ENCODE data around the gene PIP5K1A.

The PIP5K1A gene

GRCh38 chr1:151289080-151289935 lies 91.0 kb downstream of the PIP5K1A start:
- no peak for DNase-seq (ENCODE audit: low read depth in 2 of 2)

DNA sequence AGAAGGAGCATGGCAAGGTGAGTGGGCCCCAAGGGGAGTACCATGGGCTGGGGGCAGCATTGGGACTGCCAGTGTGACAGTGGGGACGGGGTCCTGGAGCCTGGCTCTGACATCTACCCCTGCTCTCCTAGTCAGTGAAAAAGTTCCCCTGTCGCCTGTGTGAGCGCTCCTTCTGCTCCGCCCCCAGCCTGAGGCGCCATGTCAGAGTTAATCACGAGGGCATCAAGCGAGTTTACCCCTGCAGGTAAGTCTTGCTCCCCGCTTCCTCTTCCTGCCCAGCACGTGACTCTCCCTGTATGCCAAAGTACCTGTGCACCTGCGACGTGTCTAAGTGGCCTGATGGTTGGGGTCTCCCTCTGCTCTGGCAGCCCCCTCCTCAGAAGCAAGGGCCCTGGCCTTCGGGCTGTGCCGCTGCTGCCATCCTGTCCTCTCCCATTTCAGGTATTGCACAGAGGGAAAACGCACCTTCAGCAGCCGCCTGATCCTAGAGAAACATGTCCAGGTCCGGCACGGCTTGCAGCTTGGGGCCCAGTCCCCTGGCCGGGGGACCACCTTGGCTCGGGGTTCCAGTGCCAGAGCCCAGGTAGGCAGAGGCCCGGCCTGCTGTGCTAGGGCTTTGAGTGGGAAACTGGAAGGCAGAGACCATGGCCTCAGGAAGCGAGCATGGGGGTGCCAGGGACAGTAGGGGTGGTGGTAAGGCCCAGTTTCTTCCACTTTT lies 91.8 kb downstream of the PIP5K1A start:
- no peak for DNase-seq (ENCODE audit: low read depth in 2 of 2)

GRCh38 chr1:151290709-151291303 lies 92.5 kb downstream of the PIP5K1A start:
- no peak for DNase-seq (ENCODE audit: low read depth in 2 of 2)

DNA sequence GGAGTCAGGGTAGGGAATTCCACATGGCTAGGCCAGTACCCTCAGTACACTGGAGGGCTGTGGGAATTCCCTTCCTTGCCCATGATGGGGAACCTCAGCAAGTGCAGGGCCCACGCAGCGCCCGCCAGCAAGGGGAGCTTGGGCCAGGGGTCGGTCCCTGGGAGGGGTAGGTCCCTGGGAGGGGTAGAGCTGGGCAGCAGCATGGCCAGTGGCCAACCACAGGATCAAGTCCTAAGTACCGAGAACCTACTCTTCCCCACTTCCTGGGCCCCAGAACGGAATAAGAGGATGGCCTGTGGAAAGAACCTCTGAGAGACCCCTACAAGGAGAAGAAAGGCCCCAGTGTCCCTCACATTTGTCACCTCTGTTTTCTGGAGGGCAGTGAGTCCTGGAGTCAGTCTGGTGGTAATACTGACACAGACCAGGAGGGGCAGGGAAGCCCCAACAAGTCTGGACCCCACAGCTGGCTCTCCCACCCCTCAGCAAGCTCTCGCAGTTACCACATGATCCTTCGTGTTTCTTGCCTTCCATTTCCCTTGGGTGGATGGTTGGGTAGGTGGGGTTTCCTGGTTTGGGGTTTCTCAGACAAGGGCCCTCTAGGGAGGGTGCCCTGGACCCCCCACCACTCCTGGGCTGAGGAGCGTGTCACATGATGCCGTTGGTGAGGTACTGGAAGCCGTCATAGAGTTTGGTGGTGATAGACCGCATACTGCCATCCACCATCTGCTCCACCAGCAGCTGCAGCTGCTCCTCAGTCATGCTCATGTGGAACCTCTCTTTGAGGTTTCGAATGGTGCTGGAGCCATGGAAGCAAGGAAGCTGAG lies 94.1 kb downstream of the PIP5K1A start:
- no peak for DNase-seq (ENCODE audit: low read depth in 2 of 2)

DNA sequence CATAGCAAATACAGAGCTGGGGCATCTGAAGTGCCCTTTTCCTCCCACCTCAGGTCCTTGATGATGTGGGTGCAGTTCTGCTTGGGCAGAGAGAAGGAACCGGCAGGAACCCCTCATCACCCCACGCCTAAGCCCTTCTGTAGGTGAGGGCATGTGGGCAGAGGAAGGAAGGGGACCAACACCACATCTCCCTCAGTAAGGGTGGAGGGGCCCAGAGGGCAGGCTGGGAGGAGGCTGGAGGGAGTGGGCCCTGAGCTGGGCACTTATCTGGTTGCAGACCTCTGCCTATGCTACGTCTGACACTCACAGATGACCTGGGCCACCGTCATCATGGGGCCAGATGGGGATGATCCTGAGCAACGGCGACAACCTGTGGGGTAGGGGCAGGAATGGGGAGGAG lies 94.7 kb downstream of the PIP5K1A start:
- no peak for DNase-seq (ENCODE audit: low read depth in 2 of 2)

GRCh38 chr1:151294742-151295462 lies 96.5 kb downstream of the PIP5K1A start:
- no peak for DNase-seq (ENCODE audit: low read depth in 2 of 2)

All from stimulated activated CD4-positive, alpha-beta T cell treated with anti-CD3 and anti-CD28 coated beads, Interleukin-1b, Interleukin-23, amount 100 ng/mL, for 1 hour (primary cell).